DMS 273 treated with DMSO at 0.1 percent for 48 hours (cell line): Measurements from ENCODE around the gene BCL2.
A peak's percentile ranks its signal among the peaks of the same experiment; 100 is the strongest.

Experiments used
- DNase-seq: peaks from one replicate; lab custom pipeline; 2025; lab: John Stamatoyannopoulos, UW

The BCL2 gene

DNA sequence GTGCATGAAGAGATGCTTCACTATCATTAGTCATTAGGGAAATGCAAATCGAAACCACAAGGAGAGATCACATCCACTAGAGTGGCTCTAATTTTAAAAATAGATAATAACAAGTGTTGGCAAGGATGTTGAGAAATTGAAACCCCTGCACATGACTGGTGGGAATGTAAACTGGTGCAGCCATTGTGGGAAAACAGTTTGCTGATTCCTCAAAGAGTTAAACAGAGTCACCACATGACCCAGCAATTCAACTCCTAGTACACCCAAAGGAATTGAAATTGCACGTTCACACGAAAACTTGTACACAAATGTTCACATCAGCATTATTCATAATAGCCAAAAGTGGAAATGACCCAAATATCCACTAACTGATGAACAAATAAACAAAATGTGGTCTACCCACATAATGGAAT lies 179.5 kb downstream of the BCL2 start:
- DNase-seq: no peak

DNA sequence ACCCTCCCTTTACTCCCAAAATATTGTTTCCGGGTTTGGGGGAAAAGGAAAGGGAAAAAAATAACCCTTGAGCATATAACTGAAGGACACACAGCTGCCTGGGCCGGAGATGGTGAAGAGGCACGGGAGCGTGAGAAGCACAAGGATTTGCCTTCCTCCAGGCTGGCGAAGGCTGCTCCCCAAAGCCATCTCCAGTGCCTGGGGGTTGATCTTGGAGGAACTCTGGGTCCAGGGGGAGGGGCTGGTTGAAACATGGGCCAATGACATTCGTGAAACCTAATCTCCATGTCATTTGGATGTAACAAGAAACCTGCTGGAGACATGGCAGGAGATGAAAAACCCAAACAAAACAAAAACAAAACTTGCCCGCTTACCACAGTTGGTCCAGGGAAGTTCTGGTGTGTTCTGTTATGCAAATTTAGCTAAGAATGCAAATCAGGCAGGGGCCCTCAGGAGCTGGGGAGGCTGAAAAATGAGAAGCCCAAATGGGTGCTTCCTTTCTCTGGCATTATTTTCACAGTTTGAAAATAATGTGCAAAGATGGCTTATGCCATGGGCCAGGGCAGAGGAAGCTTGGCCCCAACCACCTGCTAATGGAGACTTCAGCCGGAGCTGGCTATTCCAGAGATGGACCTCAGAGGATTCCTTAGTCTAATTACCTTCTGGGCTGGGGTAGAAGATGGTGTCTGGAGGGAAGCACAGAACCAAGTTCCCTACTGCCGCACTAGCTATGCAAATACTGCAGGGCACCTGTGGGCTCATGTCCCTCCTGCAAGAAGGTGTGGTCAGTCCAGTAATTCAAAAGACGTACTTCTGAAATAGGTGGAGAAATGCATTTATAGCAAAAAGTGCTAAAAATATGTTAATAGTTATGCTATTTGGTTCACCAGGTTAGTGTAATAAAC lies 180.9 kb downstream of the BCL2 start:
- DNase-seq: no peak

DNA sequence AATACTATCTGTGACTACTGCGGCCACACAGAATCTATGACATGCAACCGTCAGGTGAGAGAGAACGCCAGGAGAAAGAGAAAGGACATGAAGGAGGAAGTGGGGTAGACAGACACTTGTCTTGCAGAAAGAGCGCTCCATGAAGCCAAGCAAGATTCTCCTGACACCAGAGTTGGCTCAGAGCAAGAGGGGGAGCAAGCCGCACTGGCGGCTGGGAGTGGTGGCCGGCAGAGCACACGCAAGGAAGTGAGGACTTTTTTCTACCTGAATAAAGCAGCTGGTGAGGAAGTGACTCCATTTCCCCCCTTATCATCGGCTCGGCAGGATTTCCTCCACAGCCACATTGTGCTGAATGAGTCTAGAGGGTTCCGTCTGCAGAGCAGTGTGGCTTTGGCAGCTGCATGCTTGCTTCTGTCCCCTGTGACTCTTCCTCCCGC lies 181.6 kb downstream of the BCL2 start:
- DNase-seq: no peak

GRCh38 chr18:63135101-63135500 lies 184.5 kb downstream of the BCL2 start:
- no peak for DNase-seq

DNA sequence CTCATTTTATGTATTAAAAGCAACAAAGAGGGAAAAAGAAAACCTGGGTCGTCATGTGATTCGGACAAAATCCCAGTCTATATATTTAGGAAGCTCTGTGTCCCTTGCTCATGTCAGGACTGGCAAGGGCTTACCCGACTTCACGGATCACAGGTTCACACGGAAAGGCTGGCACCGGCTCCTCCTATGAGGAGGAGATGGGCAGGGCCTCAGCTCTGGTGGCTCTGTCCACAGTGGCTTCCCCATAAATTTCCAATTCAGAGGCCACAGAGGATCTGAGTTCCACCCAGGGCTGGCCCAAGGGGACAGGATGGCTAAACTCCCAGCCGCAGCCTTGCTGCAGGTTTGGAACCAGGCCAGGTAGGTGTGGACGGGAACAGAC lies 186.8 kb downstream of the BCL2 start:
- DNase-seq: no peak

DNA sequence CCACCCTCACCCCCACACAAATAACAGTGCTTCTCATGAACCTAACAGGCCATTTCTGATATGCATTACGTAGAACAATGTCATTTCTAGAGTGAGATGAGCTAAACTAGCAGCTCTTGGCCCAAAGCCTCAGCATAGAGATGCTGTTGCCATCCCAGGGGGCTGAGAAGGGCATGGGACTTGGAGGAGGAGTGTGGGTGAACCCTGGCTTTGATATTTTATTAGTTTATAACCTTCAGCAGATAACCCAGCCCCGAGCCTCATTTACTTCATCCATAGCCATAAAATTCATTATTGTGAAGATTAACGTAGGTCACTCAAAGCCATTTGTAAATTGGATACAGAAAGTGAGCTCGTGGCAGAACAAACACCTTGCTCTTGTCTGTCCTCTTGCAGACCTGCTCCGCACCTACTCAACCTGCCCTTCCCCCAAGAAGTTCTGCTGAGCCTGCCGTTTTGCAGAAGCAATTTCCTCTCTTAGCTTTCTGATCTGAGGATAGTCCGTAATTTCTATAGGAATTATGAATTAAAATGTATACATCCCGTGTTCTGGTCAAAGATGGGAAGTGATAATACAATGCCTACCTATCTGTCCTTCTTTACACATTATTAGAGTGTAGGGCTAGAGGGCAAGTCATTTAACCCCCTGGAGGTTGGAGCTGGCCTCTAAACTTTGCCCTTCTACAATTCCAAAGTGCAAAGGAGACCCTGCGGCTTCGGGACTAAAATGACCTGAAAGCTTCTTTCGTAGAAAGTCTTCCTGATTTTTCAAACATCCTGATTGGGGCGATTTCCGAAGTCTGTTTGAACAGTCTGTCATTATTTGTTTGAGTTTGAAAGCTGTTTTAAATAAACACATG lies 187.4 kb downstream of the BCL2 start:
- DNase-seq: no peak

DNA sequence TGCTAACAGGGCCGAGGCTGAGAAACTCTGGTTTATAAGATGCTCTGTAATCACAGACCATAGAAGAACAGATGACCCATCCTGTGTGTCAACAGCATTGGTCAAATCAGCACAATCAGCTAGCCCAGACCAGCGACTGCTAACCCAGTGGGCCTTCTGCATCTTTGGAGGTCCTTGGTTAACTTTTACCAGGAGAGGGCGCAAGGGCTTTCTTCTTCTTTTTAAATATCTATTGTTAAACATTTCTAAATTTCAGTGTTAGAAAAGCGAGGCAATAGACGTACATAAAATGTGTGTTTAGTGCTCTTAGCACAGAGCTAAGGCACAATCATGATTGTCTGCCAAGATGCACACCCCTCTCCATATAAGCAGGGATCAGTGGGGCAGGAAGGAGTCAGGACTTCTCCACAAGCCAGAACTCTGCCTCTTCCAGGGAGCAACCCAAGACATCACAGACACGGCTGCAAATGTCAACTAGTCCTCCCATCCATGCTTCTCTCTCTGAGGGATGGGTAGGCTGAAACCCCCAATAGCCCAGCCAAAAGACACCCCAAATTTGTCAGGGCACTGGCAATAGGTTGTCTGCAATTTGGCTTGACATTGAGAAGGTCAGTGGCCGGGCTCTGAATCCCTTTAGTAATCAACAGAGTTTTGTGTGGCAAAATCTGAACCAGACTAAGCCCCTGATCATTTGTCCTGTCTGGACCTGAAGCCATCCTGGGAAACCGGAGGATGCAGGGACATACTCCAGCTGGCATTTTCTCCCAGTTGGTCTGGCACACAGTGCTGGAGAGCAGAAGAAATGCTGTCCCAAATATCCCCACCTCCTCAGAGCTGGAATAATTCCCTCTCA lies 188.2 kb downstream of the BCL2 start:
- no peak for DNase-seq

GRCh38 chr18:63130176-63130575 lies 189.4 kb downstream of the BCL2 start:
- no peak for DNase-seq

- no peak for DNase-seq
Observed at GRCh38 chr18:63128237-63128974, 191.2 kb downstream of the BCL2 start.

DNA sequence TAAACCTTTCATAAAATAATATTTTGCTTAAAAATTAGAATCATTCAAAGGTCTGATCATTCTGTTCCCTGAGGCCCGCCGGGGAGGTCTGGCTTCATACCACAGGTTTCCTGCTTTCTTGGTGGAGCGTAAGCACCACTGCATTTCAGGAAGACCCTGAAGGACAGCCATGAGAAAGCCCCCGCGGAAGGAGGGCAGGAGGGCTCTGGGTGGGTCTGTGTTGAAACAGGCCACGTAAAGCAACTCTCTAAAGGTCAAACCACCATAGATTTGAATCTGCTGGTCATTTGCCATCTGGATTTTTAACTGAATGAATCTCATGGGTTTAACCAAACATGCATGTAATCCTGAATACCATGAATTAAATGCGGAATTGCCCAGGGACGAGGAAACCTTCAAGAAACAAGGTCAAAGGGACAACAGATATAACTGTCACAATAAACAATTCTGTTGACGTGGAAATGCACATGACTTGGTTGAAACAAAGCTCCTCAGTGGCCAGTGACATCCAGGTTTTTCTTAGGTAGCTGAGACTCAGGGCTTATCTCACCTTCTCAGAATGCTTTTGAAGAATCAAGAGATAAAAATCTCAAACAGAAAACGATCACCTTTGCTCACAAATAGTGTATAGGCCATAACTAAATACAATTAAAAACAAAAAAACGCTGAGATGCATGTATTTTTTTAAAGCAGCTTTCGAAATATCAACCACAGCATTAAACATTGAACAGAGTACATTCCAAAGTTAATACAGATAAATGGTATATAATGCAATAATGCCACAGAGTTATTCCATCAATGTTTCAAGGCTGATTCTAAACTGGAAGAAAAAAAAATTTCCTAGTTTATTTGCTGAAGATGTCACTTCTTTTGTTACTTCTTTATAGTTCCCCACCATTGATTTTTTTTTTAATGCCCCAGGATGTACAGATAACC lies 193.2 kb downstream of the BCL2 start:
- DNase-seq: no peak

DNA sequence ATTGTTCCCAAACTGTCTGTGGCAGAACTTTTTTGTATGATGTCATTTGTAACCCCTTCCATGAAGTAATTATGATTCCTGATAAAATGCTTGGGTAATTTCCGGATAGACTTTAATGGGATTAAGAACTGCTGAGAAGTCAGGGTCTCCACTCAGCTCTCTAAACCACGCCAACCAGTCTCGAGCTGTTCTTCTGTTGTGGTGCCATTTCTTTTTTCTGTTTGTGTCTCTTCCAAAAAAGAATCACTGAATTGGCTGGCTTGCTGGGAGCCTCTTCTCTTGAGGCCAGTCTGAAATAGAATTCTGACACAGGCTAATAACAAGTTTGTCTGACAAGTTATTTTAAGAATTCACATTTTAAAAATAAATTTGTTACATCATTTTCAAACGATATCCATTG lies 198.9 kb downstream of the BCL2 start:
- DNase-seq: no peak

DNA sequence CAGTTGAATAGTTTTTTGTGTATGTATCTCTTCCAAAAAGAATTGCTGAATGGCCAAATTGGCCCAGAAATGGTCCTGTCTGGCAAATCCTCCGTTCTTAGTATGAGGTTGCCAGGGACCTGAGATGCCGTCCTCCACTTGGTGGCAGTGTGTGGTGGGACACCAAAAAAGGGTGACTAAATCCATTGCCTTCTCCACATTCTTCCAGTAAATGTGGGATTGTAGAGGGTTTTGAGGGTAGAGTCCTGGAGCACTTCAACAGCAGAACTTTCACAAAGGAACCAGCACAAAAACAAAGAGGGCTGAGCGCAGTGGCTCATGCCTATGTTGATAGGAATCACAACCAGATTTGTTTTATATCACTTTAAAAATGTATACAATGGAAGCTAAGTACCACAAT lies 199.9 kb downstream of the BCL2 start:
- peak; percentile 30 for DNase-seq

GRCh38 chr18:63113899-63114565 lies 205.5 kb downstream of the BCL2 start:
- no peak for DNase-seq

DNA sequence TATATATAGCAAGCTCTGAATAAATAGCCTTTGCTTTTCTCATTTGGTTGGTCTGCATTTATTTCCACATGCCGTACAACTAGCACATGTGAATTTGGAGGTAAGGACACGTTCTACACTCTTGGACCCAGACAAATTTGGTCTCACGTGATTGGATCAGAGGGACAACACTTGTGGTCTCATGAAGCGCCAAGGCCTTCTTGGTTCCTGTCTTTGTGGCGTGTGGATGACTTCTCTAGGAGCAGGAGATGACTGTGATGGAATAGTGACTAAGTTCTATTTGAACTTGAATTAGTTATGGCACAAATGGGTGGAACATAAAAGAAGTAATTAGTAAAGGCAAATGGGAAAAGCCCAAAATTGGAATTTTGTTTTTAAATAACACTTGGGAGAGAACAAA lies 206.9 kb downstream of the BCL2 start:
- DNase-seq: no peak

DNA sequence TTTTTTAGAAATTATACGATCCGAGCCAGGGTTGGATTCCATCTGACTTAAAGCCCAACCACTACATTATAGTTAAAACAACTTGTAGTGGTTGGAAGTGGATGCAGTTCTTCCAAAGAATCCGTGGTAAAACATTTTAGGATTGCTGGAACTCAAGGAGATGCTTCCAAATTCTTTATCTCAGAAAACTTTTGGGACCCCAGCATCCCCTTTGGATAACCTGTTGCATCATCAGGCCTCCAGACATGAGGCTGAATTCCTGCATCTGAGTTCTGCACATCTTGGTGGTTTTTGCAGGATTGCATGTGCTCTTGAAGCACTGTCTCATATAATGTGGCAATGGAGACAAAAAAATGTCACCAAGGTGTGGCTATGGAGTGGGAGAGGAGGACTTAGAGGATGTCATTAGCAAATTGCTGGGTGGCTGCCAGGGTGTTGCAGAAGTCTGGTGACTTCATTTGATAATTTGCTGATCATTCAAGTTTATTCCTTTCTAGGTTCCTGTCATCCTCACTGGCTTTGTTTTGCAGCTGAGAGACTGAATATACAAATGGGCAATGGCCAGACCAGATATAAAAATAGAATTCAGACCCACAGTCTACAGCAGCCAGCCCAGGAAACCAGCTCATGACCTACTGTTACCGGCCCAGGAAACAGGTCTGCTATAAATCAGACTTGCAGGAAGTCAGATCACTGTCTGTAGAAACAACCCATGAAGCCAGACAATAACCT lies 207.7 kb downstream of the BCL2 start:
- no peak for DNase-seq

DNA sequence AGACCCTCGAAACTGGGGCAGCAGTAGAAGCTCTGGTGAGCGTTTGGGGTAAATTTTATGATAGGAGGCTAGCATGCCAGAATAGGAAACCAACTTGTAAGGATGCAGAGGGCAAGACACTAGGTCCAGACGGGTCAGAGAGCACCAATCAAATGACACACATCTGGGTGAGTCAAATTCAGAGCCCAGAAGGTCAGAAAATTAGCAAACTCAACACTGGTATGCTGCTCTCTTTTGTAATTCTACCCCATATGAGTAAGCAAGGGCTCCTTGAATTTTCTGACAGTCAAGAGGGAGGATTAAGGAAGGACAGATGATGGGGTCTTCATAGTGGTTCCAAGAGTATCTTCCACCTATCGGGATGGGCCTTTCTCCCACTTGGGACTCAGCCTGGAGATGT lies 209.8 kb downstream of the BCL2 start:
- DNase-seq: no peak

DNA sequence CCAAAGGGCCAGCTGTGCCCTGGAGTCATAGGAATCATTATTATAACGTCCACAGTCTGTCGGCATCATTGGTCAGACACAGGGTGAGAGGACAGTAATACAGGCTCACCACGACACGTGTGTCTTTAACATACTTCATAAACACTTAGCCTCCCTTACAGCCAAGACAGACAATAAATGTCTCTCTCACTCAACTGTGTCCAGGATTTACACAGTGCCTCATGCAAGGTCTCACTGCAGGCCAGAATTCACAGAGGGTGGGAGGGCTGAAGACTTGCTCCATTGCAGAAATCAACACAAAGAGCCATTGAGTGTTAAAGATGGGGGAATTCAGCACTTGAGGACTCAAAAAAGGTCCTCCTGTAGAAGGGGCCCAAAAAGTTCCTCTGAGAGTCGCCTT lies 210.5 kb downstream of the BCL2 start:
- no peak for DNase-seq

DNA sequence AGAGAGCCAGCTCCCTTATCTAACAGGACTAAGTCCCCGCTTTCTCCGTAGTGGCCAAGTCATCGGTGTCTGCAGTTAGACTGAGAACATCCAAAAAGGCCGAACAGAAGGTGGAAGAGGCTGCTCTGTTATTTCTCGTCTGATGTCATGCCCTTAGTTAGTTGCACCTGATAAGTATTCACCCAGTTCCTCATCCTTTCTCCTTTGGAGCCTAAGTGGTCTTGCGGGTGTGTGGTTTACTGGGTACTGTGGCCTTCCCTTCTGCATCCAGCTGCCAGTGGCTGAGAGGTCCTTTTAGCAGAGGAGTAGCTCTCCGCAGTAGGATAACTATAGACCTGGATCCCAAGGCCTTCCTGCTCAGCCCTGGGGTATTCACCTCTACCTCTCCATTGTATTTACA lies 211.6 kb downstream of the BCL2 start:
- no peak for DNase-seq
